Measurements from ENCODE around the gene TXNDC2. TPM values are rescaled to one million over a fixed set of nuclear protein-coding genes. Genes with fewer than 3 reads are reported as not detected.

The TXNDC2 gene
- total RNA-seq, 1 experiment from 2014 or later, result 0.12 TPM

DNA sequence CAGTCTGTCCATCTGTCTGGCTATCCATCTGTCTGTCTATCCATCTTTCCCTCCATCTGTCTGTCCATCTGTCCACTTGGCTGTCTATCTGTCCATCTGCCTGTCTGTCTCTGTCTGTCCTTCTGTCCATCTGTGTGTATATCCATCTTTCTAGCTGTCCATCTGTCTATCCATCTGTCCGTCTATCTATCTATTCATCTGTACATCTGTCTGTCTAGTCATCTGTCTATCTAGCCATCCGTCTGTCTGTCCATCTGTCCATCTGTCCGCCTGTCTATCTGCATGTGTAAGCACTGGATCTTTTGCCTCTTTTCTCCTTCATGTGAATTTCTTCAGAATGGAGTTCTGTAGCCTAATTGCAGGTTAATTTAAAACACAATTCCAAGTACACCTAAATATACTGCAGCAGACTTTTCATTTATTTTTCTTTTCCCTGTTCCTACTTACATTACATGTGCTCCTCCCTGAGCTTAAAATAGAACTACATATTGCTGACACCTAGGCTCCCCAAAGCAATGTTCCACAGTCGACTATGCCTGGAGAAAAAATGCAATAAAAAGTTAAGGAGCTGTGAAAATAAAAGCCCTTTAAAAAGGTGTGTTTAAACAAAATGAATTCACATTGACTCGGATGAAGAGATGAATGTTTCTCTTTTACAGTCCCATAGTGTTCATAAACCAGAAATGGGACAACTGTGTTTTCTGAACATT lies 37.4 kb upstream of the TXNDC2 start:
- Histone ChIP-seq H3K4me1 (ENCODE audit: control insufficient read depth in 1 of 2, insufficient read depth in 2 of 2, low read length in 2 of 2) (no peaks in the 10 kb centered on the region; a peak in 1 of 4 replicates), H3K27me3 (ENCODE audit: insufficient read depth, low read length) (no peaks in the 10 kb centered on the region), H3K9me2 (ENCODE audit: insufficient read depth) (no peaks in the 10 kb centered on the region), H2AFZ (ENCODE audit: low read depth, low read length, poor library complexity, severe bottlenecking) (no peak overlapping the region), H3K27ac (ENCODE audit: low read depth, low read length) (no peak overlapping the region), H3K4me3 (replicated peaks in 1 of 2; ENCODE audit: low read depth in 1 of 2, low read length in 2 of 2) (no peak overlapping the region), H4K20me1 (ENCODE audit: insufficient read depth) (no peaks in the 10 kb centered on the region), H3K36me3 (ENCODE audit: control insufficient read depth in 1 of 2, insufficient read depth in 2 of 2, low read length in 2 of 2) (no peaks in the 10 kb centered on the region), H3K9me3 (ENCODE audit: control insufficient read depth in 1 of 2, insufficient read depth in 1 of 2, low read depth in 1 of 2, low read length in 2 of 2) (peaks cover 0 to 4% of the 10 kb centered on the region in 2 experiments; a peak in 1 of 4 replicates), H3K79me2 (ENCODE audit: insufficient read depth, low read length) (no peaks in the 10 kb centered on the region), H3K4me2 (ENCODE audit: low read length) (no peak overlapping the region), H3K9ac (ENCODE audit: low read length) (no peak overlapping the region)
- DNase-seq (ENCODE audit: low read depth, low spot score) (no peak), ATAC-seq (no peak)
- BruUV-seq (replicated peaks), result no TSS peak
- intact Hi-C loops (cut with micrococcal nuclease), result no loop called here
- TF ChIP-seq CEBPB (IDR thresholded peaks at IDR 0.05; ENCODE audit: low read depth) (no peak), RAD21 (IDR thresholded peaks at IDR 0.05; ENCODE audit: low read depth) (no peak), SIN3A (IDR thresholded peaks at IDR 0.05; ENCODE audit: low read depth) (no peak), POLR2AphosphoS5 (IDR thresholded peaks at IDR 0.05; ENCODE audit: low read depth, low read length) (no peak)
- CTCF ChIA-PET, result no interaction called here
- POLR2A ChIA-PET, result no interaction called here
- RAD21 ChIA-PET (ENCODE audit: low non-redundant PET in 1 of 2, low total read pairs in 2 of 2, uncharacterized antibody in 2 of 2, unreplicated experiment in 2 of 2), result no interaction called here

DNA sequence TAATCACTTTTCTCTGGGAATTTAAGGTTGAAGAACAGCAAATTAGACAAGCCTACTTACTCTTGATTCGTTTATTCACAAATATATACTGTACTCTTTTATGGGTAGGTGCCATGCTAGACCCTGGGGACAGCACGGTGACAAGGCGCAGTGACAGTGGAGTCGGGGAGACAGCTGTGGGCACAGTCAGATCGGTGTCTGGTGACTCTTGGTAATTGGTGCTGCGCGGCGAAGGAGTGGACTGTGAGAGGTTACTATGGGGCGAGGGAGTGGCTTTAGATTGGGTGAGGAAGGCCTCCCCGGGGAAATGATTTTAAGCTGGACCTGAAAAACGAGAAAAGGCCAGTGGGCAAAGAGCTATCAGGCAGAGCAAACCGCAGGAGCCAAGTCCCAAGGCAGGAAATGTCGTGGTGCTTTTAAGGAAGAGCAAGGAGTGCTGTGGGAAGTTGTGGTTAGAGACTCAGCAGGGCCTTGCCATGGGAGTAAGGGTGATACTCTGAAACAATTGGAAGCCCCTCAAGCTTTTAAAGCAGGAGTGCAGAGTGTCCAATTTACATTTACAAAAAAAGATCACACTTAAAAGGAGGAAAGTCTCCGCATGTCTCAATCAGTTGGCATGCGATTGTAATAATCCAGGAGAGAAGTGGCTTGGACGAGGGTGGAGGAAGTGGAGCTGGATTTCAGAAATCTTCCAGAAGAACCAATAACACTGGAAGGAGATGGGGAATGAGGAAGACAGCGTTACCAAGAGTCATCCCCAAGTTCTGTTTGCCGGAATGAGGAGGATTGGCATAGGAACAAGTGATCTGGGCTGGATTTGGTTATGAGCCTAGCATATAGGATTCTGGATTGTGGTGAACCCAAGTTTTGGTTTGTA lies 36.1 kb upstream of the TXNDC2 start:
- no peaks in the 10 kb centered on the region for H3K36me3 ChIP-seq (ENCODE audit: control insufficient read depth in 1 of 2, insufficient read depth in 2 of 2, low read length in 2 of 2)
- no peaks in the 10 kb centered on the region for H4K20me1 ChIP-seq (ENCODE audit: insufficient read depth)
- no TSS peak for BruUV-seq (replicated peaks)
- ATAC-seq, result no peak
- no peak overlapping the region for H2AFZ ChIP-seq (ENCODE audit: low read depth, low read length, poor library complexity, severe bottlenecking)
- intact Hi-C loops (cut with micrococcal nuclease), result no loop called here
- H3K4me3 ChIP-seq (replicated peaks in 1 of 2; ENCODE audit: low read depth in 1 of 2, low read length in 2 of 2), result no peak overlapping the region
- no peak overlapping the region for H3K27ac ChIP-seq (ENCODE audit: low read depth, low read length)
- H3K9me3 ChIP-seq (ENCODE audit: control insufficient read depth in 1 of 2, insufficient read depth in 1 of 2, low read depth in 1 of 2, low read length in 2 of 2), result peaks cover 0 to 4% of the 10 kb centered on the region in 2 experiments; a peak in 1 of 4 replicates
- RAD21 ChIA-PET (ENCODE audit: low non-redundant PET in 1 of 2, low total read pairs in 2 of 2, uncharacterized antibody in 2 of 2, unreplicated experiment in 2 of 2), result no interaction called here
- CTCF ChIA-PET, result interaction anchor here (1.0 kb wide), 1 partner anchor 53 kb away, joined by 3 read pairs; no protein-coding TSS in a partner anchor
- no peak overlapping the region for H3K9ac ChIP-seq (ENCODE audit: low read length)
- POLR2A ChIA-PET, result interaction anchor here (1.5 kb wide), 1 partner anchor 21 kb away, joined by 4 read pairs; no protein-coding TSS in a partner anchor
- H3K4me1 ChIP-seq (ENCODE audit: control insufficient read depth in 1 of 2, insufficient read depth in 2 of 2, low read length in 2 of 2), result peaks cover 0 to 3% of the 10 kb centered on the region in 2 experiments; a peak in 1 of 4 replicates
- no peak overlapping the region for H3K4me2 ChIP-seq (ENCODE audit: low read length)
- H3K79me2 ChIP-seq (ENCODE audit: insufficient read depth, low read length), result no peaks in the 10 kb centered on the region
- no peaks in the 10 kb centered on the region for H3K9me2 ChIP-seq (ENCODE audit: insufficient read depth)
- H3K27me3 ChIP-seq (ENCODE audit: insufficient read depth, low read length), result no peaks in the 10 kb centered on the region
- DNase-seq (ENCODE audit: low read depth, low spot score), result no peak
- TF ChIP-seq JUND (IDR thresholded peaks at IDR 0.05), result no peak
- TF ChIP-seq, protein P1, sequence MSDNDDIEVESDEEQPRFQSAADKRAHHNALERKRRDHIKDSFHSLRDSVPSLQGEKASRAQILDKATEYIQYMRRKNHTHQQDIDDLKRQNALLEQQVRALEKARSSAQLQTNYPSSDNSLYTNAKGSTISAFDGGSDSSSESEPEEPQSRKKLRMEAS (IDR thresholded peaks at IDR 0.05), result no peak
- no peak for TF ChIP-seq ZFX (IDR thresholded peaks at IDR 0.05)
- TF ChIP-seq POLR2A (IDR thresholded peaks at IDR 0.05; ENCODE audit: borderline replicate concordance, extremely low read depth, insufficient read depth, insufficient read length), result no peak
- TF ChIP-seq EZH2 (IDR thresholded peaks at IDR 0.05), result no peak
- no peak for TF ChIP-seq CBX3 (IDR thresholded peaks at IDR 0.05; ENCODE audit: low read depth)
- no peak for TF ChIP-seq SP1 (IDR thresholded peaks at IDR 0.05; ENCODE audit: low read depth)
- TF ChIP-seq, protein P2, sequence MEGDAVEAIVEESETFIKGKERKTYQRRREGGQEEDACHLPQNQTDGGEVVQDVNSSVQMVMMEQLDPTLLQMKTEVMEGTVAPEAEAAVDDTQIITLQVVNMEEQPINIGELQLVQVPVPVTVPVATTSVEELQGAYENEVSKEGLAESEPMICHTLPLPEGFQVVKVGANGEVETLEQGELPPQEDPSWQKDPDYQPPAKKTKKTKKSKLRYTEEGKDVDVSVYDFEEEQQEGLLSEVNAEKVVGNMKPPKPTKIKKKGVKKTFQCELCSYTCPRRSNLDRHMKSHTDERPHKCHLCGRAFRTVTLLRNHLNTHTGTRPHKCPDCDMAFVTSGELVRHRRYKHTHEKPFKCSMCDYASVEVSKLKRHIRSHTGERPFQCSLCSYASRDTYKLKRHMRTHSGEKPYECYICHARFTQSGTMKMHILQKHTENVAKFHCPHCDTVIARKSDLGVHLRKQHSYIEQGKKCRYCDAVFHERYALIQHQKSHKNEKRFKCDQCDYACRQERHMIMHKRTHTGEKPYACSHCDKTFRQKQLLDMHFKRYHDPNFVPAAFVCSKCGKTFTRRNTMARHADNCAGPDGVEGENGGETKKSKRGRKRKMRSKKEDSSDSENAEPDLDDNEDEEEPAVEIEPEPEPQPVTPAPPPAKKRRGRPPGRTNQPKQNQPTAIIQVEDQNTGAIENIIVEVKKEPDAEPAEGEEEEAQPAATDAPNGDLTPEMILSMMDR (IDR thresholded peaks at IDR 0.05 in 2 of 3, conservative IDR thresholded peaks at IDR 0.05 in 1 of 3; ENCODE audit: borderline replicate concordance in 1 of 3, insufficient read depth in 1 of 3, low read depth in 2 of 3, low read length in 2 of 3), result no peak
- TF ChIP-seq ZNF274 (IDR thresholded peaks at IDR 0.05; ENCODE audit: low read depth, low read length), result no peak
- TF ChIP-seq, protein P3, sequence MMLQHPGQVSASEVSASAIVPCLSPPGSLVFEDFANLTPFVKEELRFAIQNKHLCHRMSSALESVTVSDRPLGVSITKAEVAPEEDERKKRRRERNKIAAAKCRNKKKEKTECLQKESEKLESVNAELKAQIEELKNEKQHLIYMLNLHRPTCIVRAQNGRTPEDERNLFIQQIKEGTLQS (IDR thresholded peaks at IDR 0.05), result no peak
- TF ChIP-seq EZH2phosphoT487 (IDR thresholded peaks at IDR 0.05; ENCODE audit: borderline replicate concordance), result no peak
- no peak for TF ChIP-seq ELF1 (IDR thresholded peaks at IDR 0.05; ENCODE audit: borderline replicate concordance, low read depth)
- no peak for TF ChIP-seq CEBPB (IDR thresholded peaks at IDR 0.05; ENCODE audit: low read depth)
- no peak for TF ChIP-seq FOSL1 (IDR thresholded peaks at IDR 0.05; ENCODE audit: low read depth)

Measured in HCT116 (cell line).